Hematopoietic multipotent progenitor cell treated with erythropoietin and hydrocortisone succinate and interleukin-3 and kit ligand, for 4 days (in vitro differentiated cells): ENCODE data around the gene ST6GALNAC4.
A peak's percentile ranks its signal among the peaks of the same experiment; 100 is the strongest.

Source experiments
- DNase-seq: peaks from one replicate; pipeline ENCODE4 v3.0.0-alpha.2; 2015

Gene ST6GALNAC4

DNA sequence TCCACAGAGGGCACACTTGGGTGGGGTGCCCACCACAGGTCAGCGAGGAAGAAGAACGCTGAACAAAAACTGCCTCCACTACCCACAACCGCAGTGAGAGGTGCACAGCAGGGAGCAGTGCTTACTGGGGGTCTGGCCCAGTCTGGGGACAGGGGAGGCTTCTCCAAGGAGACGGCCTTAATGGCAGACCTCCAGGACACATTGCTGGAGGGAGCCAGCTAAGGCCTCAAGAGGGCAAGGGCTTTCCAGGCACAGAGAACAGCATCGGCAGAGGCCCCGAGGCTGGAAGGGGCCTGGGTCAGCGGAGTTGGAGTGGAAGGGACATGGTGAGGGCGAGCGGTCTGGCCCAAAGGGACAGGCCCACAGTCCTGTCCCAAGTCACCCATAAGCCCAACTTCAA, 29.1 kb upstream of the ST6GALNAC4 start:
- DNase-seq: no peak

GRCh38 chr9:127945338-127945737, 28.5 kb upstream of the ST6GALNAC4 start:
- no peak for DNase-seq

GRCh38 chr9:127944586-127945218, 27.9 kb upstream of the ST6GALNAC4 start:
- DNase-seq: no peak

GRCh38 chr9:127943731-127944144, 26.9 kb upstream of the ST6GALNAC4 start:
- DNase-seq: peak; percentile 84

- no peak for DNase-seq
These were observed 26.3 kb upstream of the ST6GALNAC4 start for GRCh38 chr9:127943011-127943662.

- peak; percentile 88 for DNase-seq
These were observed 25.6 kb upstream of the ST6GALNAC4 start for GRCh38 chr9:127942216-127943010.

DNA sequence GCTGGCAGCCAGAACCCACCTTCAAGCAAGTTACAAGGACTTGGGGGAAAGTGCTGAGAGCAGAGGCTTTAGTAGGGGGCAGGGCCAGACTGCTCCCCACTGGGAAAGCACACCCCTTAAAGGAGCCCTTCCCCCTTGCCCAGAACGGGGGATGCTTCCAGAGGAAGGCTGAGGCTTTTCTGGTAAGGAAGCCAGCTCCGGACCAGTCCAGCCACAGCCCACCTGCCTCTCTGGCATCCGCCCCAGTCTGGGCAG, 25.0 kb upstream of the ST6GALNAC4 start:
- no peak for DNase-seq

GRCh38 chr9:127941062-127941960, 24.5 kb upstream of the ST6GALNAC4 start:
- no peak for DNase-seq

- DNase-seq: peak; percentile 75
These were observed 23.8 kb upstream of the ST6GALNAC4 start for GRCh38 chr9:127940593-127940992.

DNA sequence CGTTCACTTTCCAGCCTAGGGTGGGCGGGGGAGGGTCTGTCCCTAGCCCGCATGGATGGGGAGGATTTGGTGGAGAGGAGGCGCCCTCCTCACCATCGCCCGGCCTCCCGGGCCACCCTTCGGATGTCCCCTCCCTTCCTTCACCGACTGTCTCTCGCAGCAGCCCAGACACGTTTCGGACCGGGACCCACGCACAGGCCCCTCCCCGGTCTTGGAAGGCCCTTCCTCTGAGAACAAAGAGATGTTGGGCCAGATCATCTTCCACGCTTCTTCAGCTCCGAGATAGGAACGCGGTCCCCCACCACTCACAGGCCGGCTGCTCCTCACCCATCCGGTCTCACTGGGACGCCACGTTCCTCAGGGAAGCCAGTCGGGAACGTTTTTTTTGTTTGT, 21.5 kb upstream of the ST6GALNAC4 start:
- DNase-seq: no peak

GRCh38 chr9:127937388-127938297, 20.8 kb upstream of the ST6GALNAC4 start, which contains the start of gene DPM2:
DPM2 (minus strand) TSS chr9:127937854; CDS start chr9:127937820, 34 bp downstream.
- DNase-seq: peak; percentile 97

DNA sequence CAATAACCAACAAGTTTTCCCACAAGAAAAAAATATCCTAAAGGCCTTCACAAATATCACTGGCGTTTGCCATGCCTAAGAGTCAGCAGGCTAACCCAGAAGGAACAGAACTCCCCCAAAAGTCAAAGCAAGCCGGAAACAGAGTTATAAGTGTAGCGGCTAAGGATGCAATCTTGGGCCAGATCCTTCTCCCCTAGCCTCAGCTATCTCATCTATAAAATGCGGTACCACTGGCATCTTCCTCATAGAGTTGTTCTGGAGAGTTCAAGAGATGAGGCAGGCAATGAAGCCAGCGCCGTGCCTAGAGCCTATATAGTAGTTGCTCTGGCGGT, 20.2 kb upstream of the ST6GALNAC4 start:
- DNase-seq: peak; percentile 59

GRCh38 chr9:127936347-127936852, 19.6 kb upstream of the ST6GALNAC4 start:
- no peak for DNase-seq

- DNase-seq: peak; percentile 82
These were observed 19.0 kb upstream of the ST6GALNAC4 start for GRCh38 chr9:127935765-127936221.

DNA sequence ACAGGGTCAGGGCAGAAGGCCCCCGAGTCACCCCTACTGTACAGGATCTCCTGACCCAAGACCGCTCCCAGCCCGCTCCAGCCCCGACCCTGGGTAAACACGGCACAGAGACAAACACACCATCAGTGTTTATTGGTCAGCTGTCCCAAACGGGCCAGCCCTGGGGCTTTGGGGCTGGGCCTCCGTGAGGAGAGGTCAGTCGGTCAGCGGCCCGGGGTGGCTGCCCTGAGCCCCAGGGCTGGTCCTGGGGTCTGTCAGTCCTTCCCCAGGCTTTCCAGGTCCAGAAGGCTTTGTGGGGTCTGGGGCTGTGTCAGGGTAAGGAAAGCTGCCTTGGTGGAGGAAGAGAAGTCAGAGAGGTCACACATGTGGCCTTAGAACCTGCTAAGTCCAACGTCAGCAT, 18.1 kb upstream of the ST6GALNAC4 start:
- DNase-seq: no peak

- DNase-seq: no peak
These were observed 17.4 kb upstream of the ST6GALNAC4 start for GRCh38 chr9:127934248-127934647.

- DNase-seq: peak; percentile 53
These were observed 14.4 kb upstream of the ST6GALNAC4 start for GRCh38 chr9:127931092-127931881.

DNA sequence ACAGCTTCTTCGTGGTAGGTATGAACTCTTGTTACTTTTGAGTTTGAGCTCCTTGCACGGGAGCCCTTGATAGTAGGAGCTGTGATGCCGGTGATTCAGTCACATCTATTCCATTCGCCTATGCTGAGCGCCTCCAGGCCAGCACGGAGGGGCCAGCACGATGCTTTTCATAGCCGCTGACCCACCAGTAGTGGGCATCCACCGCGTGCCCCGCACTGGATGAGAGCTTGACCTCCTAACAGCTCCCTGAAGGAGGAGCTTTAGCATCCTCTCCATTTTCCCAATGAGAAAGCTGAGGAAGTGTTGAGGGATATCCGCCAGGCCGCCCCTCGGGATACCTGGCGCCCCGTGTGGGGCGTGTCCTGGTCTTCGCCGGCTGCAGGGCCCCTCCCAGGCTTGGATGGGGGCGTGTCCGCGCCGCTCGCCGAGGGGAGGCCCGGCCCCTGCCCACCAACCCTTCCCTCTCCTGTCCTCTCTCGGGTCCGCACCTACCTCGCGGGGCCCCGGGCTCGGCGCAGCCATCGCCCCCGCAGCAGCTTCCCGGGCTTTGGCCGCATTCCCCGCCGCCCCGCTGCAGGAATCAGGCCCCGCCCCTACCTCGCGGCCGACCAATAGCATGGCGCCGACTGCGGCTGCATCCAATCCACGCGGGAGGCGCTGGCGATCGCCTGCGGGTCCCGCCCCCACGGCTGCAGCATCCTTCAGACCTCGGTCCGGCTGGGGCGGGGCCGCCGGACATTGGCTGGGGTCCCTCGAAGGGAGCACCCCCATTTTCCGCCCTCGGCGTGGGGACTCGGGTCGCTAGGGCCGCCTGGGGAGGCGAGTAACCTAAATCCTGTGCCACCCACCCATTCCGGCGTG, 13.6 kb upstream of the ST6GALNAC4 start, which contains the start of gene PIP5KL1:
PIP5KL1 (minus strand) TSS at position 547 of the 861 bp plus-strand sequence; CDS start at position 522, 25 bp downstream.
- DNase-seq: peak; percentile 85

- DNase-seq: no peak
These were observed 12.8 kb upstream of the ST6GALNAC4 start for GRCh38 chr9:127929625-127929979.
